ENCODE measurements around the gene ELK1. TPM values are rescaled to one million over a fixed set of nuclear protein-coding genes. Genes with fewer than 3 reads are reported as not detected.
A peak's percentile ranks its signal among the peaks of the same experiment; 100 is the strongest.

The ELK1 gene
- total RNA-seq, 2 donors from 2014 or later: 82.7 to 84.9 TPM

GRCh38 chrX:47637546-47638195 lies 12.7 kb downstream of the ELK1 start:
- H3K9me3 Mint-ChIP-seq: peaks cover 1 to 2% of the 10 kb centered on the region in 2 donors
- ATAC-seq (replicated peaks in 1 of 2): peak; percentile 50 to 54
- DNase-seq: peak; percentile 21 to 45
- H3K27ac Mint-ChIP-seq: no peak overlapping the region
- H3K4me3 Mint-ChIP-seq: peak overlapping the region; percentile 42 to 59
- H3K36me3 Mint-ChIP-seq (ENCODE audit: insufficient read depth in 2 of 2): peaks cover 21 to 33% of the 10 kb centered on the region in 2 donors
- H3K27me3 Mint-ChIP-seq (ENCODE audit: low read depth): no peaks in the 10 kb centered on the region
- H3K4me1 Mint-ChIP-seq (ENCODE audit: low read depth): peaks cover 14% of the 10 kb centered on the region

- ATAC-seq (replicated peaks in 1 of 2): peak; percentile 84 to 85
- Mint-ChIP-seq H3K27me3 (ENCODE audit: low read depth) (no peaks in the 10 kb centered on the region), H3K27ac (no peak overlapping the region), H3K4me3 (no peak overlapping the region), H3K9me3 (peaks cover 1 to 2% of the 10 kb centered on the region in 2 donors), H3K36me3 (ENCODE audit: insufficient read depth in 2 of 2) (peaks cover 12 to 19% of the 10 kb centered on the region in 2 donors), H3K4me1 (ENCODE audit: low read depth) (peaks cover 17% of the 10 kb centered on the region)
- DNase-seq: peak; percentile 30 to 57
Observed at GRCh38 chrX:47634871-47635575, 15.3 kb downstream of the ELK1 start.

- H3K9me3 Mint-ChIP-seq: no peaks in the 10 kb centered on the region
- no peak for ATAC-seq (replicated peaks in 1 of 2)
- no peak overlapping the region for H3K4me3 Mint-ChIP-seq
- no peak overlapping the region for H3K27ac Mint-ChIP-seq
- H3K4me1 Mint-ChIP-seq (ENCODE audit: low read depth): peaks cover 21% of the 10 kb centered on the region
- no peak for DNase-seq
- H3K36me3 Mint-ChIP-seq (ENCODE audit: insufficient read depth in 2 of 2): peaks cover 4 to 10% of the 10 kb centered on the region in 2 donors
- H3K27me3 Mint-ChIP-seq (ENCODE audit: low read depth): no peaks in the 10 kb centered on the region
Observed at GRCh38 chrX:47633689-47634590, 16.4 kb downstream of the ELK1 start.

GRCh38 chrX:47632666-47633065 lies 17.7 kb downstream of the ELK1 start:
- ATAC-seq (replicated peaks in 1 of 2): no peak
- no peaks in the 10 kb centered on the region for H3K9me3 Mint-ChIP-seq
- no peak overlapping the region for H3K27ac Mint-ChIP-seq
- no peak overlapping the region for H3K4me3 Mint-ChIP-seq
- peaks cover 19% of the 10 kb centered on the region for H3K4me1 Mint-ChIP-seq (ENCODE audit: low read depth)
- DNase-seq: no peak
- no peaks in the 10 kb centered on the region for H3K27me3 Mint-ChIP-seq (ENCODE audit: low read depth)
- peaks cover 4 to 6% of the 10 kb centered on the region in 2 donors for H3K36me3 Mint-ChIP-seq (ENCODE audit: insufficient read depth in 2 of 2)

GRCh38 chrX:47631676-47632075 lies 18.7 kb downstream of the ELK1 start:
- H3K36me3 Mint-ChIP-seq (ENCODE audit: insufficient read depth in 2 of 2): peaks cover 0 to 1% of the 10 kb centered on the region in 2 donors
- H3K4me1 Mint-ChIP-seq (ENCODE audit: low read depth): peaks cover 17% of the 10 kb centered on the region
- no peak overlapping the region for H3K4me3 Mint-ChIP-seq
- no peak overlapping the region for H3K27ac Mint-ChIP-seq
- no peaks in the 10 kb centered on the region for H3K9me3 Mint-ChIP-seq
- no peak for DNase-seq
- H3K27me3 Mint-ChIP-seq (ENCODE audit: low read depth): no peaks in the 10 kb centered on the region
- ATAC-seq (replicated peaks in 1 of 2): no peak

GRCh38 chrX:47629419-47630200 lies 20.8 kb downstream of the ELK1 start, which contains the start of gene CFP:
Gene CFP, minus strand, starts transcription at chrX:47629930. Its CDS starts 86 bp downstream, at chrX:47629844.
- no peaks in the 10 kb centered on the region for H3K27me3 Mint-ChIP-seq (ENCODE audit: low read depth)
- peak within 1 kb of the TSS; percentile 17 for H3K27ac Mint-ChIP-seq
- DNase-seq: no peak
- no peaks in the 10 kb centered on the region for H3K36me3 Mint-ChIP-seq (ENCODE audit: insufficient read depth in 2 of 2)
- peaks cover 15% of the 10 kb centered on the region for H3K4me1 Mint-ChIP-seq (ENCODE audit: low read depth)
- ATAC-seq (replicated peaks in 1 of 2): peak; percentile 51 to 61
- H3K9me3 Mint-ChIP-seq: no peaks in the 10 kb centered on the region
- H3K4me3 Mint-ChIP-seq: peak within 1 kb of the TSS; percentile 65 to 66

- no peak overlapping the region for H3K27ac Mint-ChIP-seq
- no peaks in the 10 kb centered on the region for H3K9me3 Mint-ChIP-seq
- DNase-seq (no peak), ATAC-seq (replicated peaks in 1 of 2) (peak; percentile 29 to 32)
- H3K4me1 Mint-ChIP-seq (ENCODE audit: low read depth): peaks cover 15% of the 10 kb centered on the region
- H3K36me3 Mint-ChIP-seq (ENCODE audit: insufficient read depth in 2 of 2): no peaks in the 10 kb centered on the region
- peak overlapping the region; percentile 65 to 66 for H3K4me3 Mint-ChIP-seq
- H3K27me3 Mint-ChIP-seq (ENCODE audit: low read depth): no peaks in the 10 kb centered on the region
Observed at GRCh38 chrX:47628982-47629381, 21.4 kb downstream of the ELK1 start.

- DNase-seq: no peak
- Mint-ChIP-seq H3K4me3 (no peak overlapping the region), H3K27me3 (ENCODE audit: low read depth) (peaks cover 19% of the 10 kb centered on the region), H3K27ac (no peak overlapping the region), H3K9me3 (no peaks in the 10 kb centered on the region), H3K36me3 (ENCODE audit: insufficient read depth in 2 of 2) (no peaks in the 10 kb centered on the region), H3K4me1 (ENCODE audit: low read depth) (peaks cover 23% of the 10 kb centered on the region)
- ATAC-seq (replicated peaks in 1 of 2): no peak
Observed at GRCh38 chrX:47625365-47625764, 25.0 kb downstream of the ELK1 start.

GRCh38 chrX:47623540-47624027 lies 26.8 kb downstream of the ELK1 start:
- H3K27me3 Mint-ChIP-seq (ENCODE audit: low read depth): peaks cover 23% of the 10 kb centered on the region
- no peak overlapping the region for H3K27ac Mint-ChIP-seq
- peak overlapping the region; percentile 77 to 83 for H3K4me3 Mint-ChIP-seq
- H3K9me3 Mint-ChIP-seq: no peaks in the 10 kb centered on the region
- peak; percentile 55 for ATAC-seq (replicated peaks in 1 of 2)
- DNase-seq: peak; percentile 32 to 44
- H3K4me1 Mint-ChIP-seq (ENCODE audit: low read depth): peaks cover 14% of the 10 kb centered on the region
- no peaks in the 10 kb centered on the region for H3K36me3 Mint-ChIP-seq (ENCODE audit: insufficient read depth in 2 of 2)

- H3K27ac Mint-ChIP-seq: no peak overlapping the region
- DNase-seq: no peak
Observed at GRCh38 chrX:47621851-47622250, 28.5 kb downstream of the ELK1 start.

GRCh38 chrX:47620303-47620685 lies 30.1 kb downstream of the ELK1 start:
- Mint-ChIP-seq H3K27ac (no peak overlapping the region), H3K36me3 (ENCODE audit: insufficient read depth in 2 of 2) (no peaks in the 10 kb centered on the region), H3K4me3 (peak overlapping the region; percentile 49 to 52), H3K9me3 (no peaks in the 10 kb centered on the region), H3K4me1 (ENCODE audit: low read depth) (peaks cover 14% of the 10 kb centered on the region), H3K27me3 (ENCODE audit: low read depth) (peaks cover 49% of the 10 kb centered on the region)
- DNase-seq (no peak), ATAC-seq (replicated peaks in 1 of 2) (peak in 1 of 2 donors; percentile 5)

More at GRCh38 chrX:47621851-47622250, 28.5 kb downstream of the ELK1 start:
- H3K4me3 Mint-ChIP-seq: no peak overlapping the region
- peaks cover 14% of the 10 kb centered on the region for H3K4me1 Mint-ChIP-seq (ENCODE audit: low read depth)
- H3K36me3 Mint-ChIP-seq (ENCODE audit: insufficient read depth in 2 of 2): no peaks in the 10 kb centered on the region
- H3K27me3 Mint-ChIP-seq (ENCODE audit: low read depth): peaks cover 37% of the 10 kb centered on the region
- H3K9me3 Mint-ChIP-seq: no peaks in the 10 kb centered on the region
- no peak for ATAC-seq (replicated peaks in 1 of 2)
